Ishikawa (cell line): ENCODE measurements around the gene CAMK2D.

Source experiments
- MAX ChIP-seq: IDR thresholded peaks from 2 replicates; pipeline ENCODE4 v1.6.1; 2012
- REST ChIP-seq: IDR thresholded peaks from 2 replicates; pipeline ENCODE4 v1.6.1; 2012; ENCODE audit warnings: low read depth, mild to moderate bottlenecking
- TCF12 ChIP-seq: IDR thresholded peaks from 2 replicates; pipeline ENCODE4 v1.6.1; 2012; ENCODE audit warnings: low read depth
- TEAD4 ChIP-seq: IDR thresholded peaks from 2 replicates; pipeline ENCODE4 v1.6.1; 2012

GRCh38 chr4:113801882-113802281, 40.3 kb upstream of the CAMK2D start:
- TF ChIP-seq MAX (no peak), TCF12 (no peak), TEAD4 (no peak), REST (no peak)
